ELR (cell line): Measurements from ENCODE around the gene CDH22.

Experiments
- DNase-seq: peaks from one replicate; pipeline ENCODE4 v3.0.0-alpha.2; 2015; ENCODE audit warnings: low read depth

The CDH22 gene

DNA sequence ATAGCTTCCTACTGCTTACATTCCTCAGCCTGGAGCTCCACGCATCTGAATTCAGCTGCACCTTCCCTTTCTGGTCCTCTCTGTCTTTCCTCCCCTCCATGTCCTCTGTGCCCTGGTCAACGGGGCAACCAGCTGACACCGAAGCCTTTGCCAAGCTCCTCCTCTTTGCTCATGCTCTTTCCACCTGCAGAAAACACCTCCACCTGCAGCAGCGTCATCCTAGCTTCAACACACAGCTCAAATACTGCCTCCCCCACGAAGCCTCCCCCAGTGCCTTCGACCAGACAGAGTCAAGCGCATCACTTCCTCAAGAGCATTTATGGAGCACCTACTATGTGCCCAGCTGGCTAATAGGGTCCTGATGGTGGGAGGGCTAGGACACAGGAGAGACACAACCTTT, 9.2 kb downstream of the CDH22 start:
- no peak for DNase-seq

DNA sequence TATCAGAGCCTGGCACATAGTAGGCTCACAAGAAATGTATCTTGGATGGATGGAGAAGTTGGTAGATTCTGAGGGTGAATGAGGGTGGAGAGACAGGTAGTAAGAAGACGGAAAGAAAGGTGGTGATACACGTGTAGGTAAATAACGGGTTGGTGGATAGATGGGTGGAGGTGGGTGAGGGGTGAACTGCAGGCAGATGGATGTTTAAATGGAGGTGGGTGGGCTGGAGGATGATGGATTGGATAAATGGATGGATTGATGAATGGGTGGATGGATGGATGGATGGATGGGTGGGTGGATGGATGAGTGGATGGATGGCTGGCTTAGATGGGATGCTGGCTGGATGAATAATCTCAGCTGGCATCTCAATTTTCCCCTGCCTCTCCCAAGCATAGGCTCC, 9.9 kb downstream of the CDH22 start:
- no peak for DNase-seq

DNA sequence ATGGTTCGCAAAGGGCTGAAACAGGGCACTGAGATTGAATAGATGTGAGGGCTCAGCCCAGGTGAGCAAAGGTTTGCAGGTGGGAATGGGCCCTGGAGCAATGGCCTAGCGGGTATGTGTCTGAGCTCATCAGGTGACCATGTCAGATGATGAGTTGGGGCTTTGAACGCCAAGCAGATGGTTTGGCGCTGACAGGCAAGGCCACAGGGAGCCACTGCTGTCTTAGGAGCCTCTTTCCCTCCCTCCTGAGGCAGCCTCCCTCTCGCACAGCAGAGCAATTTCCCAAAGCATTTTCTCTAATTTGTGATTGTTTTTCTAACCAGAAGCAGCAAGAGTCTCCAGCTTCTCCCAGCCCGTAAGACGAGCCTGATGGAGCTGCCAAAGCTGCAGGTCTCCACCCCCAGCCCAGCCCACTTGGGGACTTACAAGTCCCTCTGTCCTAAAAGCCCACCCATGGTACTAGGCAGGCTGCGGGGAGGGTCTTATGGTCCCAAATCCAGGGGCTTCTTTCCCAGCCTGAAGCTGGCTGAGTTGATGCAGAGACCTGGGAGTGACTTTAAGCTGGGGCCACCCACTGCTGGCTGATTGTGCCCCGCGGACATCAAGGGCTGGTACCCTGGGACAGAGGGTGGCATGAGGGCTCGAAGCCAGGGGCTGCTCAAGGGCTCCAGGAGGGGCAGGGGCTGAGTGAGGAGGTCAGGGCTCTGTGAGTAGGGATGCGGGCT, 11.6 kb downstream of the CDH22 start:
- DNase-seq: no peak

DNA sequence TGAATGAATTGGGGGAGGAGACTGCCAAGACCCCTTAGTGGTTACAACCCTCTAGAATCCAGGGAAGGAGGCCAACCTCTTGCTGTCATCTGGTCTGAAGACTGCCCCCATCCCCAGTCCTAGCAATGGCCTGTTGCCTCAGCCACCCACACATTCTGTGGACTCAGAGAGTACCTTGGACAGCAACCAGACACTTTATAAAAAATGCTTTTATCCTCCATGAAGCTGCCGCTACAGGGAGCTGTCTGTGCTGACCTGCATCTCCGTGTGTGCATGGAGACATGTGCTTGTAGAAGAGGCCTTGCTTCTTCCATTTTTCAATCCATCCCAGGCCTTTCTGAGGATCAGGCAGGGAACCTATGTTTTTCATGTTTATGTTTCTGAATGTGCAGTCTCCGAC, 15.2 kb downstream of the CDH22 start:
- DNase-seq: peak; percentile 61

DNA sequence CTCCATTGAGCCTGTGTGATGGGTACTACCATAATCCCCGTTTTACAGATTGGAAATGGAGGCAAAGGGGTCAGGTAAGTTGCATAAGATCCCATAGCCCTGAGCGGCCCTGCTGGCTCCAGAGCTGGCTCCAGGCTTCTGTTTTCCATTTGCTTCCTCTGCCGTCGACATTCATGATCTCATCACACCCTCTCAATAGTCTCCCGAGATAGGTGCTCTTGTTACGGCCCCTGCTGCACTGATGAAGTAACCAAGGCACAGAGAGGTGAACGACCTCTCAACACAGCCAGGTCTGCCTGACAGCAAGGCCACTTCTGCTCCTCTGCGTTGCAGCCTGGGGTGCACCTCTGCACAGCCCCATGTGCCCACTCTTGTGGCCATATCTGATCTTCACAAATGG, 16.9 kb downstream of the CDH22 start:
- DNase-seq: no peak

DNA sequence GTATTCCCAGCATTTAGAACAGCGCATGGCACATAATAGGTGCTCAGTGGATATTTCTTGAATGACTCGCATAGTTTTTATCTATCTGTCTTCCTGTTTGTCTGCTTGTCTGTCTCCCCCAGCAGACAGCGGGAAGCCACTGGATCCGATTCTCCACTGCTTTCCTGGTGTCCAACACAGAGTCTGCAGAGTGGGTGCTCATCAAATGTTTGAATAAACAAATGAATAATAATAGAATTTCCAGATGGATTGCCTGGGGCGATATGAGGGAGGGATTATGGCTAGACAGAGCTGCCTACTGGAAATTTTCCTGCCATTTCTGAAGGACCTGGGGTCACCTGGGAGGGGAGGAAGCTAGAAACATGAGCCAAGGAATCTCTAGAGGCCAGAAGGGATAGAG, 18.9 kb downstream of the CDH22 start:
- DNase-seq: peak; percentile 15

DNA sequence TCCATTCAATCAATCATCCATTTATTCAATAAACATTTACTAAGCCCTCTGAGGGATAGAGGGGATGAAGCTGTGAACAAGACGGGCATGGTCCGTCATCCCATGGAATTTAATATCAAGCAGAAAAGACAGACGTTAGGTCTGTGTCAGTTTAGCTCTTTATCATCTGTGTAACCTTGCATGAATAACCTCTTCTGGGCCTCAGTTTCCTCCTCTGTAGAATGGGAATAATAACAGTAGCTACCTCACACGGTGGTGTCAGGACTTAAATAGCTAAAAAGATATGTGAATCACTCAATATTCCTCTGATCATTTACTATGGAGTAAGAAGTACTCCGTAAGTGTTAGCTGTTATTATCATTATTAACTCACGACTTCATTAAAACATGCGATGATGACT, 21.3 kb downstream of the CDH22 start:
- no peak for DNase-seq

DNA sequence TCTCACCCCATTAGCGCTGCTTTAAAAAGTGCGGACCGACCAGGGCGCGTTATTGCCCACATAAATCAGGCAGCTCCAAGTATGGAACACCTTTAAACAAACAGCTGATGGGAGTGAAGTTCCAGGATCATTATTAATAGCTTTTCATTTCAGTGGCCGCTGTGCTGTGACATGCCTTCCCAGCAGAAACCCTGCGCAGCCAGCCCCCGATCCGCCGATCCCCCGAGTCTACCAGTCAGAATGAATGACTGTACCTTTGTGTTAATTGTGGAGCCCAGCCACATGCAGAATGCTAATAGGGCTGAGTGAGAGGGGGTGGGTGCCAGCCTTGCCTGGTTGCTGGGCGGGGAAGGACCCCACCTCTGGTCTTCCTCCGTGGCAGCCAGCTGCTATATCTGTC, 21.9 kb downstream of the CDH22 start:
- no peak for DNase-seq

DNA sequence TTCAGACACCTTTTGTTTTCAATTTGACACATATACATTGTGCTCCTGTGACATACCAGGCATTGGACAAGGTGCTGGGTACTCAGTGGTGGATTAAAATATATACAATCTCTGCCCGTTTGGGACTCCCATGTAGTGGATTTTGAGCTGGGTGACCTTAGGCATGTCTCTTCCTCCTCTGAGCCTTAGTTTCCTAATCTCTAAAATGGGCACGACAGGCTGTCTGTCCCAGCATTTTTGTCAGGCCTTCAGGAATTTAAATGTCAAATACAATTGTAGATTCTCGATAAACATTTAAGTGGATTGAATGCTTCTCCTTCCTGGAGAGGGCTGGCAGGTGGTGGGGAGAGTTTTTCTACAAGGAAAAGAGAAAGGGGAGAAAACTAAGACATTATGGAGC, 22.6 kb downstream of the CDH22 start:
- no peak for DNase-seq

DNA sequence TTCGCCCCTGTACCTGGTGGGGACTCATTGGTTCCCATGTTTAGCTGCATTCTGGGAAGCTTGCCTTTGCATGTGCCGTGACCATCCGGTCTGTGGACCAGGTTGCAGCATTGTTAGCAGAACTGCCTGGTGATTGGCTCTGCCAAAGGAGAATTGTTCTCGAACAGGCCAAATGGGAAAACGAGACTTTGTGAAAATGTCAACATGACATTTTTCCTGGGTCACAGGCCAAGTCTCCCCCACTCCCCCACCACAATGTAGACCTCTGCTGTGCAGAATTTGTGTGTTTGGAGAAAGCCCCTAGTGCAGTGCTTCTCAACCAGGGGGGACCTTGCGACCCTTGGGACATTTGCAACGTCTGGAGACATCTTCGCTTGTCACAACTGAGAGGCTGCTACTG, 23.2 kb downstream of the CDH22 start:
- no peak for DNase-seq

DNA sequence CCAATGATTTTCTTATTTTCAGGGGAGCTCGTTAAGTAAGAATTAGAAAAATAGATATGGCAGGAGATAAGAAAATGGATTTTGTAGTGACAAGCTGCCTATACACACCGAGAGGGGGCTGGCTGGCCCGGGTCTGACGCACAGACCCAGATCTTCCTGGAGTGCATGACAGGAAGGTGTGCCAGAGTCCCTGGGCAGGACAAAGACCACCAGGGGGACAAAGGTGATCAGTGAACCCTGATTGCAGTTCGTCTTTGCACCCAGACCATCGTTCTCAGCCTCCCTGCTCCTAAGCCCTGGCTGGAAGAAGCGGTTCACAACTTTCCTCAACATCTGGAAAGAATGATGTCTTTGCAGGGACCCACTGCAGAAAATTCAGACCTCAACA, 24.3 kb downstream of the CDH22 start:
- no peak for DNase-seq

DNA sequence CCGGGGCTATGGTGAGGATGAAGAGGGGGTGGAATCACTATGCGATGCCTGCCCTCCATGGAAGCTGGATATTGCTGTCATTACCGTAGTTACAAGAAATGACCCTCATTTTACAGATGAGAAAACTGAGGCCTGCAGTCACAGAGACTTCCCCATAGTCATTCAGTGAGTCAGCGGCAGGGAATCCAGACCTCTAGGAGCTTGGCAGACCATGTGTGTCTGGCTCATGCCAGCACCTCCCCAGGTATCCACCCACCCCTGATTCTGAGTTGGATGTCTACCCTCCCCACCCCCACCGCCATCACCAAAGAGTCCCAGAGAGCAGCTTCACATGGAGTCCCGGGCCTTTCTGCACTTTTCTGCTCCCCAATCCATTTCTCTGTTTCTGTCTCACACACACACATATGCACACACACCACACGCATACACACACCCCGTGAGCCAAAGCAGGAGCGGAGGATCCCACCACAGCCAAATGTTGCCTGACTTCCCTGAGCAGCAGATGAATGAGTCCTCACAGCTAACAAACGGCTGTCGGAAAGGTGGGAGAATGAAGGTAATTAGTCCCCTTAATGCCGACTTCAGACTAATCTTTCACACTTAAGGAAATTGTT, 24.8 kb downstream of the CDH22 start:
- peak; percentile 30 for DNase-seq

DNA sequence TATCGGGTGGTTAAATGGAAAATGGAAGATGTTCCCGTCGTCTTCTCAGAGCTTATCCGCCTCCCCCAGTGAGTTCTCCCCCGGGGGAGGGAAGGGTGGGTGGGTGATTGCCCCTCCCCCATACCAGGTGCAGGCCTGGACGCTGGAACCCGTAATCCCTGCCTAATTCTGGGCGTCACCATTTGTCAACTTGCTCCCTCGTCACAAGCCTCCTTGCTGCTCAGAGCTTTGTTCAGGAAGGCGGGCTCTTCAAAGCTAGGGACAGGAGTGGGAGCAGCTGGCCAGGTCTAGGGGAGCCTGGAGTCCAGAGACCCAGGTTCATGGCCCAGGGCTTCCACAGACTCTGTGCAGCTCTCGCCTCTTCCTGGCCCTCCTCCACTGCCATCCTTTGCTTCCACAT, 25.6 kb downstream of the CDH22 start:
- DNase-seq: no peak

DNA sequence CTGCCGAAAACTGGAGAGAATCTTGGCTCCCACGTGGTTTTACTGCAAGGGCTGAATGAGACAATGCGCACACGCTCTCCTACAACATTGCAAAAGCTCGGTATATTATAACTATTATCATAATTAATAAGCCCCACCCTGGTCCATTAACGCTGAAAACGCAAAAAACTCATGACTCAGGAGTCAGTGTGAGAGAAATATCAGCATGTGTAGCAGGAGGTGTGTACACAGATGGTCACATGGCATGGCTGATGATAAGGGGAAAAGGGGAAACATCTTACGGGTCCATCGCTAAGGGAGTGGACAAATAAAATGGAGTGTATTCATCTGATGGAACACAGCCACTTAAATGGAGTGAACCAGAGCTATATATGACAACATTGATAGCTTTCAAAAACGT, 29.2 kb downstream of the CDH22 start:
- no peak for DNase-seq

DNA sequence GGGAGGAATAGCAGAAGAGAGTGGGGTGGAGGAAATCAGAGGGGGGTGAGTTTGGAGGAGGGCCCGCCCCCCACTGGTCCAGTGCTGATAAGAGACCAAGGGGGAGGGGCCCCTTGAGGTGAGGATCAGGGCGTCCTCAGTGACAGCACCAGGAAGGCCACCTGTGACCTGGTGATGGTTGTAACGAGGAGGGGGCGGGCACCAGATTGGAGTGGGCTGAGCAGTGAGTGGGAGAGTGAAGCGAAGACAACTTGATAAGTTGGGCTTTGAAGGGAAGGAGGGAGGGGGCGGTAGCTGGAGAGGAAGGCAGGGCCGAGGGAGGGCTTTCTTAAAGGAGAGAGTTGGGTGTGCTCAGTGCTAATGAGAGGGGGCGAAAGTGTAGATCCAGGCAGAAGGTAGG, 30.7 kb downstream of the CDH22 start:
- no peak for DNase-seq

DNA sequence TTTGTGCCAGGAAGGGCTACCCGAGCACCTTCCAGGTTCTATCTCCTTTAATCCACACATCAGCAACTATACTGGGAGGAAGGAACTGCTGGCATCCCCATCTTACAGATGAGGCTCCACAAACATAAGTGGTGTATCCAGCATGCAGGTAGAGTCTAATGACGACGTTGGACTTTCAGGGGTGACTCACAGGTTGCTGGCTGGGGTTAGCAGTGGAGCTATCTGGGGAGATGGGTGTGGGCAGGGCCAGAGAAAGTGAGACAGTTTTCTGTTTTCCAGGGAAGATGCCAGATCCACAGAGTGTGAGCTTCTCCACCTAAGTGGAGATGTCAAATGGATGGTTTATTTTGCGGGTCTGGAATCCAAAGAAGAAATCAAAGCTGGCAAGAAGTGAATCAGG, 31.8 kb downstream of the CDH22 start:
- DNase-seq: no peak

DNA sequence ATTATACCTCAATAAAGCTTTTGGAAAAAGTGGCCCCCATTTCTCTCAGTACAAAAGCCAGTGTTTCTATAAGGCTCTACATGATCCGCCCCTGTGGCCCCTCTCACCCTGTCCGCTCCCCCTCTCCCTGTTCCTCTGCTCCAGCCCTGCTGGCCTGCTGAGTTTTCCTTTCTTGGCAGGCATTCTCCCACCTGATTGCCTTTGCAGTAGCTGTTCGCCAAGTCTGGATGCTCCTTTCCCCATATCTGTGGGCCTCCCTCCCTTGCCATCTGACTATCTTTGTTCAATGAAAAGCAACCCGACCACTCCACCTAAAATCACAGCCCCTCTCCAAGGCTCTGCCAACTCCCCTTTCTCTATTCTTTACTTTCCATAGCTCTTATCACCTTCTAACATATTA, 33.2 kb downstream of the CDH22 start:
- no peak for DNase-seq

DNA sequence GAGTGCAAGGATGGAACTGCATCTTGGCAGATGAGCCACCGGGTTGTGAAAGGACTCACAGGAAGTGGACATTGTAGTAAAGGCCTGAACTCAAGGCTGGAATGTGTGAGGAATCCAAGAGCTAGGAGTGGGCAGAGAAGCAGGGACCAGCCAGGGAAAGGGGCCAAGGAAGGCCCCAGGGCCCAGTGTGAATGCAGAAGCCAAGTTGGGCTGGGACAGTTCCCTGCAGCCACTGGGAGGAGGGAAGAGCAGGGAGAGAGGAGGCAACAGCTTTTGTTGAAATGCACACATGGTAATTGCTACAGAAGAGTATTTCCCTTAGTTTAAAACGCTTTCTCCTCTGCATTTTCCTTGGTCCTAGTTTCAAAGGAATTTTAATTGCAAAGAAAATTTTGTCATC, 34.6 kb downstream of the CDH22 start:
- DNase-seq: no peak

DNA sequence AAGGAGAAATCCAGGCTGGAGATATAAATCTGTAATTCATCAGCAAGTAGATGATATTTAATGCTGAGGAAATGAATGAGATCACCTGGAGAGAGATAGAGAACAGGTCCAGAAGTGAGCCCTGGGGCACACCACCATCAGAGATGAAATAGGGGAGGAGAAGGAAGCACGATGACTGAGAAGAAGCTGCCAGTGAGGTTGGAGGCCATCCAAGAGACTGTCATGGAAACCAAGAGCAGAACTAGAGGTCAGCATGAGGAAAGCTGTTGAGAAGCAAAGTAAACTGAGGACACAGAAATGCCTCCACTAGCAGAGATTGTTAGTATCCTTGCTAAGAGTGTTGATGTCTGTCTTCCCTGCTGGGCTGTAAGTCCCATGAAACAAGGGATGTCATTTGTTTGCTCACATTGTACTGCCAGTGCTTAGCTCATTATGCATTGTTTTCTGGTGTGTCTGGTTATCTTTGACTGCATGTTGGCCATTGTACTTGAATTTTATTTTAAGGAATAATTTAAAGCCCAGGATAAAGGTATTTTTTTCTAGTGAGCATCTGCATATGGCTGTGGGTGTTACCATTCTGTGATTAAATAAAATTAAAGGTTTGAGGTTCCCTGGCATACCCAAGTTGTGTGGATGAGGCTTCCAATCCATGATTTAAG, 35.8 kb downstream of the CDH22 start:
- no peak for DNase-seq

DNA sequence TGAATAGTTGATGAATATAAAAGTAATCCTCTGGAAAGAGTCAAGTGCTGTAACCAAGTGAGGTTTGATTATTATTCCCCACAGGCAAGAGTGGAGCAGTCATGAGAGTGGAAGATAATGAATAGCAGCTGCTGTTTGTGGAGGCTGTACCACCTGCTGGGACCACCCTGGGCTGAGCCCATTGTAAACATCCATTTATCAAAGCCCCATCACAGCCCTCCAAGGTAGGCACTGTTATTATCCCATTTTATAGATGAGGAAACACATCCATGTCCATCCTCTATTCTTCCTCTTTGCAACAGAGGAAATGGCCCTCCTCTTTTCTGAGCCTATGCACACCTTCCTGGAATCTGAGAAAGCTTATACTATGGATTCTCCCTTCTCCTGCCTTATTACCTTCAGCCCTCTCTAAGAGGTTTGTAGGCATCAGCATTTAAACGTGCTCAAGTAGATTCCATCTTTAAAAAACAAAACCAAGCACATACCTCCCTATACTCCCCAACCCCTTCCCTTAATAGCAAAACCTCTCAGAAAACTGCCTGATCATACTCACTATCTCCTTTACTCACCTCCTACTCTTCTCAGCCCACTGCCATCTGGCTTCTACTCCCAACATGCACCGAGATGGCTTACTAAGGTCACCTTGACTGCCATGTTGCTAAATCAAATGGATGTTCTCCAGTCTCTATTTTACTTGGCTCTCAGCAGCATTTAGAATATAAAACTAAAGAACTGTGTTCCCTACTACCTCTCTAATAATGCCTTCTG, 37.1 kb downstream of the CDH22 start:
- no peak for DNase-seq

DNA sequence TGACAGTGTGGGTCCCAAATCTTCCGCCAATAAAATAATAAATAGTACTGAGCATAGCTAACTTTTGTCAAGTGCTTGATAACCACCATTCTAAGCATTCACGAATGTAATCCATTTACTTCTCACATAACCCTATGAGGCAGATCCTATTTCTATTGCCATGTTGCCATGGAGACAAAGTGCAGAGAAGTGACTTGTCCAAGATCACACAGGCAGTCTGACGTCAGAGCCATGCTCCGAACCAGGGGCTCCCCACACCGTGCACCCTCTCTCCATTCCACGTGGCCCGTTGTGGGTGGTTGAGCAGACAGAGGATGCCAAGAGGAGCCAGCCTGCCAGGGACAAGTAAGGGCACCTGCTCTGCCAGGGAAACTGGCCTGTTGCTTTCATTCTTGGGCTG, 38.9 kb downstream of the CDH22 start:
- DNase-seq: no peak

DNA sequence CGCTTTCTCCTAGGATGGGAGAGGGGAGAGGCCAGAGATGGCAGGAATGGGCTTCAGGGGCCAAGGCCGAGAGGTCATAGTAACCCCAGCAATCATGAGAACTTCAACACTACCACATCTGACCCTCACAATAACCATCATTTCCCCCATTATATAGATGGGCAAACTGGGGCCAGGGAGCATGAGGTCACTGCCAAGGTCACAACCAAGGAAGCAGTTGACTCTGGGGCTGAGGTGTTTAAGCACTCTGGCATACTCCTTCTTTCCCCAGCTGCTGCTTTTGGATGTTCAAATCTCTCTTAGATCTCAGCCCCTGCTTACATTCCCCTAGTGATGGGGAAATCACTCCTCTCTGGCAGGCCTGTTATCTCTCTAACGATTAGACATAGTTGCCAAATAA, 39.6 kb downstream of the CDH22 start:
- DNase-seq: no peak

DNA sequence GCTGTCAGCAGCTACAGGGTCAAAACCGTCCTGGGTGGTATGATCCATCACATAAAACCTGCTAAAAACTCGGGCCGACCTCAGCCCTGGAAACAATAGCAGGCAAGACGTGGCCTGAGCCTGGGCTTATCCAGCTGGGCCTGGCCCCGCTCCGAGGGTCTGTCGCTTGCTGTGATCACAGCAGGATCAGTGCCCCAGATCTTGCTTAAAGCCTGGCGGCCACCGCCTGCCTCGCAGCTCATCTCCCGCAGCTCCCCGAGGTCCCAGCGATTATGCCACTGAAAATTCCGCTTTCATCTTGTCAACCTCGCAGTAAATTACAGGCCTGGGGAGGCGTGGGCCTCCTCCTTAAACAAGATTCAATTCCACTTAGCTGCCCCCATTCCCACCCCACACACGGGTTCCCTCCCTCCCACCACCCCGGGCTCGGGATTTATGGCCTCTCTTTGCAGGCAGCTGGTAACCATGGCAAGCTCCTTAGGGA, 40.1 kb downstream of the CDH22 start:
- DNase-seq: no peak
